Neural cell (in vitro differentiated cells): ENCODE results near the gene PPP2R5B.

Experiments used
- EP300 ChIP-seq: fragments of 450-650 bp; conservative IDR thresholded peaks from 2 replicates; pipeline ENCODE4 v1.6.1; 2014; ENCODE audit warnings: antibody characterized with exemption, mild to moderate bottlenecking, moderate library complexity; ENCODE audit not compliant: poor library complexity, severe bottlenecking
- EZH2 ChIP-seq: fragments of 200-600, 300-800 bp; shearing (Covaris generic), sonication (generic); IDR thresholded peaks from 2 replicates; pipeline ENCODE4 v1.6.1; 2014; ENCODE audit warnings: antibody characterized with exemption, low read length, borderline replicate concordance, mild to moderate bottlenecking; ENCODE audit not compliant: insufficient read depth, poor library complexity, severe bottlenecking
- MXI1 ChIP-seq: fragments of 450-650 bp; conservative IDR thresholded peaks from 2 replicates; pipeline ENCODE4 v1.6.1; 2014; ENCODE audit warnings: antibody characterized with exemption, mild to moderate bottlenecking; ENCODE audit not compliant: poor library complexity, severe bottlenecking
- POLR2AphosphoS5 ChIP-seq: IDR thresholded peaks from 2 replicates; pipeline ENCODE4 v1.6.1; 2012
- RAD21 ChIP-seq: fragments of 450-650 bp; conservative IDR thresholded peaks from 2 replicates; pipeline ENCODE4 v1.6.1; 2014; ENCODE audit warnings: antibody characterized with exemption, mild to moderate bottlenecking, moderate library complexity
- SMC3 ChIP-seq: fragments of 450-650 bp; conservative IDR thresholded peaks from 2 replicates; pipeline ENCODE4 v1.6.1; 2014; ENCODE audit warnings: antibody characterized with exemption, mild to moderate bottlenecking, moderate library complexity; ENCODE audit not compliant: poor library complexity
- TAF1 ChIP-seq: IDR thresholded peaks from 2 replicates; pipeline ENCODE4 v1.6.1; 2012; ENCODE audit warnings: low read depth
- TF ChIP-seq, protein P1 (sequence below): fragments of 450-650 bp; IDR thresholded peaks from 2 replicates; pipeline ENCODE4 v1.5.1; 2014; ENCODE audit warnings: antibody characterized with exemption, mild to moderate bottlenecking, moderate library complexity; ENCODE audit not compliant: poor library complexity, severe bottlenecking

- TF ChIP-seq RAD21 (no peak), SMC3 (no peak), EZH2 (no peak), POLR2AphosphoS5 (no peak), MXI1 (no peak), TAF1 (no peak), EP300 (no peak)
- TF ChIP-seq, protein P1, sequence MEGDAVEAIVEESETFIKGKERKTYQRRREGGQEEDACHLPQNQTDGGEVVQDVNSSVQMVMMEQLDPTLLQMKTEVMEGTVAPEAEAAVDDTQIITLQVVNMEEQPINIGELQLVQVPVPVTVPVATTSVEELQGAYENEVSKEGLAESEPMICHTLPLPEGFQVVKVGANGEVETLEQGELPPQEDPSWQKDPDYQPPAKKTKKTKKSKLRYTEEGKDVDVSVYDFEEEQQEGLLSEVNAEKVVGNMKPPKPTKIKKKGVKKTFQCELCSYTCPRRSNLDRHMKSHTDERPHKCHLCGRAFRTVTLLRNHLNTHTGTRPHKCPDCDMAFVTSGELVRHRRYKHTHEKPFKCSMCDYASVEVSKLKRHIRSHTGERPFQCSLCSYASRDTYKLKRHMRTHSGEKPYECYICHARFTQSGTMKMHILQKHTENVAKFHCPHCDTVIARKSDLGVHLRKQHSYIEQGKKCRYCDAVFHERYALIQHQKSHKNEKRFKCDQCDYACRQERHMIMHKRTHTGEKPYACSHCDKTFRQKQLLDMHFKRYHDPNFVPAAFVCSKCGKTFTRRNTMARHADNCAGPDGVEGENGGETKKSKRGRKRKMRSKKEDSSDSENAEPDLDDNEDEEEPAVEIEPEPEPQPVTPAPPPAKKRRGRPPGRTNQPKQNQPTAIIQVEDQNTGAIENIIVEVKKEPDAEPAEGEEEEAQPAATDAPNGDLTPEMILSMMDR, result no peak
Observed at GRCh38 chr11:64928957-64929356, 4.5 kb downstream of the PPP2R5B start.
